ENCODE data around the gene PCSK7. TPM values are rescaled to one million over a fixed set of nuclear protein-coding genes. Genes with fewer than 3 reads are reported as not detected.
"Not testable (repeated sequence)": the region's sequence is repeated elsewhere in the genome, so short reads cannot be mapped to it uniquely, and the experiment has no call there.

PCSK7 gene
- polyA plus RNA-seq, 1 donor (not counting 4 experiments of a cell fraction or from before 2014, with no cell fraction given) = 32.9 TPM

GRCh38 chr11:117183724-117184349 is 48.0 kb downstream of the PCSK7 start:
- H2AFZ ChIP-seq (ENCODE audit: control insufficient read depth, low read length) = no peak overlapping the region
- dilution Hi-C loops (cut with MboI; ENCODE audit: extremely low pct_ligation_motif_present, low sequenced_read_pairs) = no loop called here
- no peak overlapping the region for H3K4me3 ChIP-seq (ENCODE audit: control insufficient read depth in 2 of 3, extremely low read depth in 1 of 3, insufficient read depth in 2 of 3, low read depth in 1 of 3, low read length in 3 of 3)
- no peak overlapping the region for H3K27ac ChIP-seq (ENCODE audit: control insufficient read depth, insufficient read depth, low read length)
- FAIRE-seq = no peak
- TF ChIP-seq CTCF (optimal IDR thresholded peaks at IDR 0.05 in 1 of 3, IDR thresholded peaks at IDR 0.05 in 1 of 3, conservative IDR thresholded peaks at IDR 0.05 in 1 of 3; ENCODE audit: extremely low read depth in 1 of 3, insufficient read depth in 2 of 3, low read length in 3 of 3) (no peak), EZH2 (IDR thresholded peaks at IDR 0.05; ENCODE audit: low read length) (no peak)
- H3K9me3 ChIP-seq (ENCODE audit: control insufficient read depth, low read depth, low read length) = no peaks in the 10 kb centered on the region
- no peaks in the 10 kb centered on the region for H4K20me1 ChIP-seq (ENCODE audit: control insufficient read depth, extremely low read depth, insufficient read depth, low read length)
- no peaks in the 10 kb centered on the region for H3K9me1 ChIP-seq (ENCODE audit: control insufficient read depth, extremely low read depth, insufficient read depth, low read length)
- H3K36me3 ChIP-seq (ENCODE audit: control insufficient read depth in 2 of 2, extremely low read depth in 1 of 2, insufficient read depth in 2 of 2, low read length in 2 of 2) = peaks cover 13 to 14% of the 10 kb centered on the region in 2 experiments
- DNase-seq (ENCODE audit: low read depth, low spot score) = no peak
- H3K4me2 ChIP-seq (ENCODE audit: control insufficient read depth, extremely low read depth, insufficient read depth, low read depth, low read length) = no peak overlapping the region
- no peaks in the 10 kb centered on the region for H3K79me2 ChIP-seq (ENCODE audit: control insufficient read depth, insufficient read depth, low read length)
- H3K4me1 ChIP-seq (ENCODE audit: control insufficient read depth, extremely low read depth, insufficient read depth, low read length) = peaks cover 13% of the 10 kb centered on the region
- no peak overlapping the region for H3K9ac ChIP-seq (ENCODE audit: control insufficient read depth, extremely low read depth, insufficient read depth, low read length)
- H3K27me3 ChIP-seq (ENCODE audit: control insufficient read depth, extremely low read depth, insufficient read depth, low read length) = no peaks in the 10 kb centered on the region

- H3K4me2 ChIP-seq (ENCODE audit: control insufficient read depth, extremely low read depth, insufficient read depth, low read depth, low read length); H4K20me1 ChIP-seq (ENCODE audit: control insufficient read depth, extremely low read depth, insufficient read depth, low read length); DNase-seq (ENCODE audit: low read depth, low spot score); dilution Hi-C loops (cut with MboI; ENCODE audit: extremely low pct_ligation_motif_present, low sequenced_read_pairs); H3K27me3 ChIP-seq (ENCODE audit: control insufficient read depth, extremely low read depth, insufficient read depth, low read length); FAIRE-seq; H3K9me1 ChIP-seq (ENCODE audit: control insufficient read depth, extremely low read depth, insufficient read depth, low read length); H3K27ac ChIP-seq (ENCODE audit: control insufficient read depth, insufficient read depth, low read length); H3K9me3 ChIP-seq (ENCODE audit: control insufficient read depth, low read depth, low read length); H2AFZ ChIP-seq (ENCODE audit: control insufficient read depth, low read length); H3K9ac ChIP-seq (ENCODE audit: control insufficient read depth, extremely low read depth, insufficient read depth, low read length); H3K4me3 ChIP-seq (ENCODE audit: control insufficient read depth in 2 of 3, extremely low read depth in 1 of 3, insufficient read depth in 2 of 3, low read depth in 1 of 3, low read length in 3 of 3); H3K79me2 ChIP-seq (ENCODE audit: control insufficient read depth, insufficient read depth, low read length): not testable (repeated sequence)
- Histone ChIP-seq H3K4me1 (ENCODE audit: control insufficient read depth, extremely low read depth, insufficient read depth, low read length) (peaks cover 16% of the 10 kb centered on the region), H3K36me3 (ENCODE audit: control insufficient read depth in 2 of 2, extremely low read depth in 1 of 2, insufficient read depth in 2 of 2, low read length in 2 of 2) (peaks cover 9 to 11% of the 10 kb centered on the region in 2 experiments)
These were observed 48.7 kb downstream of the PCSK7 start for GRCh38 chr11:117183178-117183577.

GRCh38 chr11:117182551-117182935 is 49.3 kb downstream of the PCSK7 start:
- no peak overlapping the region for H3K9ac ChIP-seq (ENCODE audit: control insufficient read depth, extremely low read depth, insufficient read depth, low read length)
- dilution Hi-C loops (cut with MboI; ENCODE audit: extremely low pct_ligation_motif_present, low sequenced_read_pairs) = no loop called here
- H4K20me1 ChIP-seq (ENCODE audit: control insufficient read depth, extremely low read depth, insufficient read depth, low read length) = no peaks in the 10 kb centered on the region
- H3K36me3 ChIP-seq (ENCODE audit: control insufficient read depth in 2 of 2, extremely low read depth in 1 of 2, insufficient read depth in 2 of 2, low read length in 2 of 2) = peaks cover 6 to 11% of the 10 kb centered on the region in 2 experiments
- peaks cover 19% of the 10 kb centered on the region for H3K4me1 ChIP-seq (ENCODE audit: control insufficient read depth, extremely low read depth, insufficient read depth, low read length)
- TF ChIP-seq CTCF (optimal IDR thresholded peaks at IDR 0.05 in 1 of 3, IDR thresholded peaks at IDR 0.05 in 1 of 3, conservative IDR thresholded peaks at IDR 0.05 in 1 of 3; ENCODE audit: extremely low read depth in 1 of 3, insufficient read depth in 2 of 3, low read length in 3 of 3) (no peak), EZH2 (IDR thresholded peaks at IDR 0.05; ENCODE audit: low read length) (no peak)
- DNase-seq (ENCODE audit: low read depth, low spot score) (no peak), FAIRE-seq (no peak)
- no peaks in the 10 kb centered on the region for H3K9me1 ChIP-seq (ENCODE audit: control insufficient read depth, extremely low read depth, insufficient read depth, low read length)
- H3K27ac ChIP-seq (ENCODE audit: control insufficient read depth, insufficient read depth, low read length) = no peak overlapping the region
- H3K9me3 ChIP-seq (ENCODE audit: control insufficient read depth, low read depth, low read length) = no peaks in the 10 kb centered on the region
- H3K4me2 ChIP-seq (ENCODE audit: control insufficient read depth, extremely low read depth, insufficient read depth, low read depth, low read length) = no peak overlapping the region
- H3K4me3 ChIP-seq (ENCODE audit: control insufficient read depth in 2 of 3, extremely low read depth in 1 of 3, insufficient read depth in 2 of 3, low read depth in 1 of 3, low read length in 3 of 3) = no peak overlapping the region
- no peaks in the 10 kb centered on the region for H3K27me3 ChIP-seq (ENCODE audit: control insufficient read depth, extremely low read depth, insufficient read depth, low read length)
- no peaks in the 10 kb centered on the region for H3K79me2 ChIP-seq (ENCODE audit: control insufficient read depth, insufficient read depth, low read length)
- no peak overlapping the region for H2AFZ ChIP-seq (ENCODE audit: control insufficient read depth, low read length)

Data from keratinocyte (primary cell).